ENCODE results near the gene NKAPD1.
"Not testable (repeated sequence)": the region's sequence is repeated elsewhere in the genome, so short reads cannot be mapped to it uniquely, and the experiment has no call there.

NKAPD1 gene

DNA sequence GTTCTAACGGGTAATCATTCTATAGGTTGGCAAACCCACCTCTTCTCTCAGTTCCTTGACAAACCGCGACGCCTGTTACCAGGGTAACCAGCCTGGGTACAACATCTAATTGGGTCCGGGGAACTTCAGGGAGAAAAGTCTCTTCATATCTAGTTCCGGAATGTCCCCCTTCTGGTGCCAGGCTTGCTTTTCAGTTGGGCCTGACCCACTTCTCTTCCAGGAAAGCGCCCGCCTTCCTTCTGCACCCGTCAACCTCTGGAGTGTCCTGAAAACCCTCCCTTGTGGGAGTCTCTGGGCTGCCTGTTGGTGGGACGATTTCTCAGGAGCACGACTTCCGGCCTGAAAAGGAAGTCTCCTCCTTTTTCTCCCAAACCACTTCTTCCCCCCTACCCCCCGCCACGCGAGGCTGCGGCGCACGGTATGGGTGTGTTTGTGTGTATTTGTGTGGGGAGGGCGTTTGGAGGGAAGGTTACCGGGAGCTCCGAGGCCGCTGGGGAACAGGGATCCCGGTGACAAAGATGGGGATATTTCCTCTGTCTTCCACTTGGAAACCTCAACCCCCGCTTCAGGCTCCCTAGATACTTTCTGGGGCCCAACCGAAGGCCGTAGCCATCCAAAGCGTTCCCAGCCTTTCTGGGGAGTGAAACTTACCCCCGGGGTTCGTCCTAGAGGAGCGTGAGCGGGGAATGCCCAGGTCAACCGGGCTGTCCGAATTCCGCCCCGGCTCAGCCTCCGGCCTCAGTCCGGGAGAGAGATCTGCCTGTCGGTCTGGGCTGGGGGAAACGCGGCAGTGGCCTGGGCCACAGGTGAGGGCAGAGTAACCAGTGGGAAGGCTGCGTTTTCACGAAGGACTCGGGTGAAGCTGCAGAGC lies at the start of gene NKAPD1, which contains the start of gene PIH1D2:
Gene NKAPD1, plus strand, starts transcription at position 359 of the 871 bp plus-strand sequence. CDS start 1,276 bp downstream, outside the sequence.
Gene PIH1D2, minus strand, starts transcription at position 77 of the 871 bp plus-strand sequence. CDS start 843 bp downstream, outside the sequence.
- peak; percentile 98 for FAIRE-seq

DNA sequence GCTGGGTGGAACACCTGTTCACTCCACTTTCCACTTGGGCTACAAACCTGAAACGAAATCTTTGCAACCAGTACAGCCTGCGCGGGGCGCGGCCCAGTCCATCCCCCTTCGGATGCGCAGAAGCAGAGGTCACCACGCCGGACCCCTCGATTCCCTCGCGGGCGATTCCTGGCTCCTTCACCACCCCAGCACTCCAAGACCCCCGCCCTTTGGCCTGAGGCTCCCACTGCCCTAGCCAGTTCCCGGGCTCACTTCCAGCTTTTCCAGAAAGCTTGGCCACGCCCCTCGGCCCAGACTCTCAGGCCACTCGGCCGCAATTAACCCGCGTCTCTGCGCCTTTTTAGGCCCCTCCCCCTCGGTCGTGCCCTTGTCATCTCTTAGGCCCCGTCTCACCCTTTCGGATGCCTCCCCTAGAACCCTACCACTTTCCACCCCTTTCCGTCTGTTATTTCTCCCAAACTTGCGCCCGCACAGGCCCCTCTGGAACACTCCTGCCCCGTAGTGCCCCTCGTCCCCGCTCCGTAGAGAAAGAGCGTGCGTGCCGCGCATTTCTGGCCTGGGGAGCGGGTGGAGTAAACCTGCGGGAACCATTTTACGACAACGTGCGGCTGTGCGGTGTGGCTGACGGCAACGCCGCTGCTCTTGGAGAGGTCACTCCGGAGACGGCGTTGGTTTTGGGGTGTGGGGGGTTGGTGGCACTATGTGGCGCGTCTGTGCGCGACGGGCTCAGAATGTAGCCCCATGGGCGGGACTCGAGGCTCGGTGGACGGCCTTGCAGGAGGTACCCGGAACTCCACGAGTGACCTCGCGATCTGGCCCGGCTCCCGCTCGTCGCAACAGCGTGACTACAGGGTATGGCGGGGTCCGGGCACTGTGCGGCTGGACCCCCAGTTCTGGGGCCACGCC lies 49.1 kb upstream of the NKAPD1 start, which contains the start of gene DLAT:
Gene DLAT, plus strand, starts transcription at position 636 of the 906 bp plus-strand sequence. Its CDS starts 65 bp downstream, at position 701.
- no peak for FAIRE-seq
- peak; percentile 85 for DNase-seq (ENCODE audit: insufficient read length, low spot score)

More for the DNA sequence above, at the start of gene NKAPD1, which contains the start of gene PIH1D2:
- DNase-seq (ENCODE audit: insufficient read length, low spot score) = peak; percentile 52

DNA sequence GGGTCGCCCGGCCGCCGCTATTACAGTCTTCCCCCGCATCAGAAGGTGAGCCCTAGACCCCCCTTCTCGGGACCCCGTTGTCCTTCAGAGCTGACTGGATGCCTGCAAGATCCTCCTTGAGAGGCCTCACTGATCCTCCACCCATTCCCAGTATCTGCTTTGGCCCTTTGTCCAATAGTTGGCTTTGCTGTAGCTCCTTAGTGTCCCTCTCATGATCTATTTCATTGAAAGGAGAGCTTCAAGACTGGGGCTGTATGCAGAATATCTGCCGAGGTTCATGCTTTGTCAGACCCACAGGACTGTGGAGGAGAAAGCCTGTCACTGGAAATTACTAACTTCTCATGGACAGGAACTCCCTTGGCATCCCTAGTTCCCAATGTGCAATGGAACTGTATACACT lies 48.4 kb upstream of the NKAPD1 start:
- DNase-seq (ENCODE audit: insufficient read length, low spot score) (no peak), FAIRE-seq (no peak)

DNA sequence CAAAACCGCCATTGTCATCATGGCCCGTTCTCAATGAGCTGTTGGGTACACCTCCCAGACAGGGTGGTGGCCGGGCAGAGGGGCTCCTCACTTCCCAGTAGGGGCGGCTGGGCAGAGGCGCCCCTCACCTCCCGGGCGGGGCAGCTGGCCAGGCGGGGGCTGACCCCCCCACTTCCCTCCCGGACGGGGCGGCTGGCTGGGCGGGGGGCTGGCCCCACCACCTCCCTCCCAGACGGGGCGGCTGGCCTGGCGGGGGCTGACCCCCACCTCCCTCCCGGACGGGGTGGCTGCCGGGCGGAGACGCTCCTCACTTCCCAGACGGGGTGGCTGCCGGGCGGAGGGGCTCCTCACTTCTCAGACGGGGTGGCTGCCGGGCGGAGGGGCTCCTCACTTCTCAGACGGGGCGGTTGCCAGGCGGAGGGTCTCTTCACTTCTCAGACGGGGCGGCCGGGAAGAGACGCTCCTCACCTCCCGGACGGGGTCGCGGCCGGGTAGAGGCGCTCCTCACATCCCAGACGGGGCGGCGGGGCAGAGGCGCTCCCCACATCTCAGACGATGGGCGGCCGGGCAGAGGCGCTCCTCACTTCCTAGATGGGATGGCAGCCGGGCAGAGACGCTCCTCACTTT lies 47.2 kb upstream of the NKAPD1 start:
- not testable (repeated sequence) for FAIRE-seq; DNase-seq (ENCODE audit: insufficient read length, low spot score)

GRCh38 chr11:112029460-112029859 lies 44.6 kb upstream of the NKAPD1 start:
- FAIRE-seq (no peak), DNase-seq (ENCODE audit: insufficient read length, low spot score) (no peak)

- FAIRE-seq = no peak
- DNase-seq (ENCODE audit: insufficient read length, low spot score) = no peak
Measured at GRCh38 chr11:112033902-112034301, 40.2 kb upstream of the NKAPD1 start.

- DNase-seq (ENCODE audit: insufficient read length, low spot score) = no peak
- FAIRE-seq = no peak
Measured at GRCh38 chr11:112037527-112037926, 36.6 kb upstream of the NKAPD1 start.

GRCh38 chr11:112042161-112042960 lies 31.7 kb upstream of the NKAPD1 start:
- DNase-seq (ENCODE audit: insufficient read length, low spot score) (no peak), FAIRE-seq (peak; percentile 49)

GRCh38 chr11:112042961-112043304 lies 31.2 kb upstream of the NKAPD1 start:
- no peak for DNase-seq (ENCODE audit: insufficient read length, low spot score)
- no peak for FAIRE-seq

DNA sequence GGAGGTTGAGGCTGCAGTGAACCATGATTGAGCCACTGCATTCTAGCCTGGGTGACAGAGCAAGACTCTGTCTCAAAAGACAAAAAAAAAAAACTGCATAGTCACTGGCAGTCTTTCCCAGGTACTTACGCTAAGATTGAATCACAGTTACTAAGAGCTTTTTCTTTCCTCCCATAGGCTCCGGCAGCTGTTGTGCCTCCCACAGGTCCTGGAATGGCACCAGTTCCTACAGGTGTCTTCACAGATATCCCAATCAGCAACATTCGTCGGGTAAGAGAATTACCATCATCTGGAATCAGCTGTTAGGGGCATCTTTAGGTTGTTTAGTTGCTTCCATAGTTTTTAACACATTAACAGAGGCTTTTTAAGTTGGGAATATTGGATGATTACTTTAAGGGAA lies 29.1 kb upstream of the NKAPD1 start:
- DNase-seq (ENCODE audit: insufficient read length, low spot score) (no peak), FAIRE-seq (no peak)

- not testable (repeated sequence) for FAIRE-seq
Measured at GRCh38 chr11:112046647-112047046, 27.5 kb upstream of the NKAPD1 start.

GRCh38 chr11:112048256-112048655 lies 25.8 kb upstream of the NKAPD1 start:
- DNase-seq (ENCODE audit: insufficient read length, low spot score); FAIRE-seq: not testable (repeated sequence)

More at GRCh38 chr11:112046647-112047046, 27.5 kb upstream of the NKAPD1 start:
- not testable (repeated sequence) for DNase-seq (ENCODE audit: insufficient read length, low spot score)

DNA sequence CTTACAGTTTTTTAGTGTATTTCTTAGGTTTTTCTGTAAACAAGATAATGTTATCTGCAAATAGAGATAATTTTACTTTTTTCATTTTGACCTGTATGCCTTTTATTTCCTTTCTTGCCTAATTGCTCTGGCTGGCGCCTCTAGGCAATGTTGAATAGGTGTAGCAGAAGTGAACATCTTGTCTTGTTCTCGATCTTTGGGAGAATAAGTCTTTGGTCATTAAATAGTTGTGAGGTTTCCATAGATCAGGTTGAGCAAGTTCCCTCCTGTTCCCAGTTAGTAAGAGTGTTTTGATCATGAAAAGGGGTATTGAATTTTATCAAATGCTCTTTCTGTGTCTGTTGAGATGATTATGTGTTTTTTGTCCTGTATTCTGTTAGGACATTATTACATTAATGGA lies 24.3 kb upstream of the NKAPD1 start:
- FAIRE-seq (peak; percentile 60), DNase-seq (ENCODE audit: insufficient read length, low spot score) (no peak)

DNA sequence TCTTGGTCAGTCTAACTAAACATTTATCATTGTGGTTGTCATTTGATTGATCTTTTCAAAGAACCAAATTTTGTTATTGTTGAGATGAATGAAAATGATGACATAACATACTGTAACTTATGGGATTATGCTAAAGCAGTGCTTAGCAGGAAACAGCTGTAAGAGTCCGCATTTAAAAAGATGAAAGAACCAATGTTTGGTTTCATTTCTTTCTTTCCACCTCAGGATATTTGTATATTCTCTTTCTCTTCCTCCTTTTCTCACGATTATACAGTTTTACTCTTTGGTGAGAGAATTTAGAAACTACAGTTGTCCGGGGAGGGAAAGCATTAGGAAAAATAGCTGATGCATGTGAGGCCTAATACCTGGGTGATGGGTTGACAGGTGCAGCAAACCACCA lies 23.4 kb upstream of the NKAPD1 start:
- peak; percentile 82 for FAIRE-seq
- no peak for DNase-seq (ENCODE audit: insufficient read length, low spot score)

GRCh38 chr11:112051768-112052167 lies 22.3 kb upstream of the NKAPD1 start:
- DNase-seq (ENCODE audit: insufficient read length, low spot score) = no peak
- FAIRE-seq = peak; percentile 84

DNA sequence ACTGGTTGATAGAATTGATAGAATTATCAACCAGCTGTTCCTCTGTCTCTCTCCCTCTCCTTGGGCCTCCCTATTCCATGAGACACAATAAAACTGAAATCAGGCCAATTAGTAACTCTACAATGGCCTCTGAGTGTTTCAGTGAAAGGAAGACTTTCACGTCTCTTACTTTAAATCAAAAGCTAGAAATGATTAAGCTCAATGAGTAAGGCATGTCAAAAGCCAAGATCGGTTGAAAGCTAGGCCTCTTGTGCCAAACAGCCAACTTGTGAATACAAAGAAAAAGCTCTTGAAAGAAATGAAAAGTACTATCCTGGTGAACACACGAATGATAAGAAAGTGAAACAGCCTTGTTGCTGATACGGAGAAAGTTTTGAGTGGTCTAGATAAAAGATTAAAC lies 16.9 kb upstream of the NKAPD1 start:
- FAIRE-seq = peak; percentile 40
- DNase-seq (ENCODE audit: insufficient read length, low spot score) = no peak

DNA sequence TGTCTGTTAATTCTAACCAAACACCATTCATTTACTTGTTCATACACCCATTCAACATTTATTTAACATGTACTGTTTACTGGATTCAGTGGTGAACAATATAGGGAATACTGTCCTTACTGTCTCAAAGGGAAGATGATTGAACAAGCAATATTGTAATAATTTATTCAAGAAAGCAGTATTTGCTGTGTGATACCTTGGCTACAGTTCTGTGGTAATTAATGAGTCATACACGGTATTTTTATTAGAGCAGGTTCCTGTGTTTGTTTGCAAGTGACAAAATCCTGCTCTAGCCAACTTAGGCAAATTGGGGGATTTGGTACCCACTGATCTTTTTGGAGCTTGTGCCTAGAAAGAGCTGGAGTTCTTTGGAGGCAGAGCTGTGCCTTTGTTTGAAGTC lies 16.0 kb upstream of the NKAPD1 start:
- DNase-seq (ENCODE audit: insufficient read length, low spot score) (no peak), FAIRE-seq (no peak)

GRCh38 chr11:112062923-112063322 lies 11.2 kb upstream of the NKAPD1 start:
- FAIRE-seq = no peak
- no peak for DNase-seq (ENCODE audit: insufficient read length, low spot score)

DNA sequence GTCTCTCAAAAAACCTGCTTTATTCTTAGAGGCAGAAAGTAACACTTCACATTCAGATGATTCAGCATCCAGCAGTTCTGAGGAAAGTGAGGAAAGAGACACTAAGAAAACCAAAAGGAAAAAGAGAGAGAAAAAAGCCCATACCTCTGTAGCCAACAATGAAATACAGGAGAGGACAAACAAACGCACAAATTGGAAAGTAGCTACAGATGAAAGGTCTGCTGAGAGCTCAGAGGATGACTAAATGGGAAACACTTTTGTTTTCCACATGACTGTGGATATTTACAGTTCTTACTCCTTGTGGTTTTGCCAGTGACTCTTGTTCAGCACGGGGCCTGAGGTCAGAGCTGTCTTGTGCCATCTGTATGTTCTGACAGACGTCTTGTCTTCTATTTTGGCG lies 8.6 kb downstream of the NKAPD1 start:
- FAIRE-seq (no peak), DNase-seq (ENCODE audit: insufficient read length, low spot score) (no peak)

All from GM19239 (cell line).